Hepatocyte (in vitro differentiated cells): ENCODE measurements around the gene EPHA6.

Experiments
- CTCF ChIP-seq: fragments of 200-600 bp; sonication (generic); IDR thresholded peaks from 2 replicates; pipeline ENCODE4 v1.5.1; 2016; ENCODE audit warnings: antibody characterized with exemption, mild to moderate bottlenecking; ENCODE audit not compliant: poor library complexity
- EZH2 ChIP-seq: fragments of 200-600 bp; sonication (generic); IDR thresholded peaks from 2 replicates; pipeline ENCODE4 v1.6.1; 2016; ENCODE audit warnings: antibody characterized with exemption, mild to moderate bottlenecking, borderline replicate concordance
- EZH2phosphoT487 ChIP-seq: fragments of 200-600 bp; sonication (generic); IDR thresholded peaks from one replicate; pipeline ENCODE4 v1.6.1; 2018; ENCODE audit warnings: antibody characterized with exemption, mild to moderate bottlenecking, low read depth, moderate library complexity; ENCODE audit not compliant: unreplicated experiment, severe bottlenecking

- TF ChIP-seq CTCF (no peak), EZH2phosphoT487 (no peak), EZH2 (no peak)
Measured at GRCh38 chr3:97228966-97229365, 414.6 kb downstream of the EPHA6 start.
